Muscle of back (tissue), 11 donors: Measurements from ENCODE around the gene NGEF. TPM values are rescaled to one million over a fixed set of nuclear protein-coding genes. Genes with fewer than 3 reads are reported as not detected.
"Not testable (repeated sequence)": the region's sequence is repeated elsewhere in the genome, so short reads cannot be mapped to it uniquely, and the experiment has no call there.

ENCODE experiments used
- DNase-seq, 3 donors: peaks; one replicate each; pipeline versions ENCODE4 v3.0.0 to v3.0.0-alpha.2; 2013
- polyA plus RNA-seq, 10 donors: library from polyadenylated mRNA; unstranded; fragments of 120-200 nt; gene quantifications; one replicate each; pipeline ENCODE4 v1.2.1, GENCODE V29; 2013; ENCODE audit not compliant: insufficient read length in 10 of 10

The NGEF gene
- polyA plus RNA-seq, 10 donors: 1.2 to 5.1 (median 2.0) TPM

GRCh38 chr2:232928551-232929302 lies 84.3 kb downstream of the NGEF start:
- peak in 1 of 3 donors; percentile 34 for DNase-seq

GRCh38 chr2:232927793-232928550 lies 85.1 kb downstream of the NGEF start:
- peak in 2 of 3 donors; percentile 5 to 16 for DNase-seq

- DNase-seq: peak in 1 of 3 donors; percentile 44
Measured at GRCh38 chr2:232927032-232927792, 85.8 kb downstream of the NGEF start.

GRCh38 chr2:232926431-232926939 lies 86.6 kb downstream of the NGEF start:
- DNase-seq: peak in 2 of 3 donors; percentile 6 to 57

GRCh38 chr2:232925821-232926156 lies 87.3 kb downstream of the NGEF start:
- DNase-seq: peak in 1 of 3 donors; percentile 9

- peak in 1 of 3 donors; percentile 27 for DNase-seq
Measured at GRCh38 chr2:232925153-232925820, 87.8 kb downstream of the NGEF start.

GRCh38 chr2:232924433-232924832 lies 88.6 kb downstream of the NGEF start:
- no peak for DNase-seq

- no peak for DNase-seq
Measured at GRCh38 chr2:232920760-232921159, 92.3 kb downstream of the NGEF start.

- no peak for DNase-seq
Measured at GRCh38 chr2:232920055-232920454, 93.0 kb downstream of the NGEF start.

GRCh38 chr2:232919141-232919540 lies 93.9 kb downstream of the NGEF start:
- DNase-seq: no peak

- no peak for DNase-seq
Measured at GRCh38 chr2:232913903-232914302, 99.2 kb downstream of the NGEF start.

- no peak for DNase-seq
Measured at GRCh38 chr2:232911712-232912277, 101.3 kb downstream of the NGEF start.

- DNase-seq: no peak
Measured at GRCh38 chr2:232910376-232910775, 102.7 kb downstream of the NGEF start.

GRCh38 chr2:232908695-232909094 lies 104.4 kb downstream of the NGEF start:
- no peak for DNase-seq

GRCh38 chr2:232907718-232908085 lies 105.4 kb downstream of the NGEF start:
- DNase-seq: not testable (repeated sequence)

GRCh38 chr2:232906867-232907717 lies 106.0 kb downstream of the NGEF start:
- not testable (repeated sequence) for DNase-seq

- no peak for DNase-seq
Measured at GRCh38 chr2:232903989-232904388, 109.1 kb downstream of the NGEF start.

GRCh38 chr2:232901736-232902578 lies 111.1 kb downstream of the NGEF start:
- peak in 1 of 3 donors; percentile 70 for DNase-seq
